ENCODE data around the gene HELZ. TPM values are rescaled to one million over a fixed set of nuclear protein-coding genes. Genes with fewer than 3 reads are reported as not detected.

The HELZ gene
- total and polyA plus RNA-seq, 2 of the 8 experiments (the other 6 are each of a cell fraction or from before 2014, with no cell fraction given), result 10.0 to 48.7 TPM

- TF ChIP-seq, protein P1, sequence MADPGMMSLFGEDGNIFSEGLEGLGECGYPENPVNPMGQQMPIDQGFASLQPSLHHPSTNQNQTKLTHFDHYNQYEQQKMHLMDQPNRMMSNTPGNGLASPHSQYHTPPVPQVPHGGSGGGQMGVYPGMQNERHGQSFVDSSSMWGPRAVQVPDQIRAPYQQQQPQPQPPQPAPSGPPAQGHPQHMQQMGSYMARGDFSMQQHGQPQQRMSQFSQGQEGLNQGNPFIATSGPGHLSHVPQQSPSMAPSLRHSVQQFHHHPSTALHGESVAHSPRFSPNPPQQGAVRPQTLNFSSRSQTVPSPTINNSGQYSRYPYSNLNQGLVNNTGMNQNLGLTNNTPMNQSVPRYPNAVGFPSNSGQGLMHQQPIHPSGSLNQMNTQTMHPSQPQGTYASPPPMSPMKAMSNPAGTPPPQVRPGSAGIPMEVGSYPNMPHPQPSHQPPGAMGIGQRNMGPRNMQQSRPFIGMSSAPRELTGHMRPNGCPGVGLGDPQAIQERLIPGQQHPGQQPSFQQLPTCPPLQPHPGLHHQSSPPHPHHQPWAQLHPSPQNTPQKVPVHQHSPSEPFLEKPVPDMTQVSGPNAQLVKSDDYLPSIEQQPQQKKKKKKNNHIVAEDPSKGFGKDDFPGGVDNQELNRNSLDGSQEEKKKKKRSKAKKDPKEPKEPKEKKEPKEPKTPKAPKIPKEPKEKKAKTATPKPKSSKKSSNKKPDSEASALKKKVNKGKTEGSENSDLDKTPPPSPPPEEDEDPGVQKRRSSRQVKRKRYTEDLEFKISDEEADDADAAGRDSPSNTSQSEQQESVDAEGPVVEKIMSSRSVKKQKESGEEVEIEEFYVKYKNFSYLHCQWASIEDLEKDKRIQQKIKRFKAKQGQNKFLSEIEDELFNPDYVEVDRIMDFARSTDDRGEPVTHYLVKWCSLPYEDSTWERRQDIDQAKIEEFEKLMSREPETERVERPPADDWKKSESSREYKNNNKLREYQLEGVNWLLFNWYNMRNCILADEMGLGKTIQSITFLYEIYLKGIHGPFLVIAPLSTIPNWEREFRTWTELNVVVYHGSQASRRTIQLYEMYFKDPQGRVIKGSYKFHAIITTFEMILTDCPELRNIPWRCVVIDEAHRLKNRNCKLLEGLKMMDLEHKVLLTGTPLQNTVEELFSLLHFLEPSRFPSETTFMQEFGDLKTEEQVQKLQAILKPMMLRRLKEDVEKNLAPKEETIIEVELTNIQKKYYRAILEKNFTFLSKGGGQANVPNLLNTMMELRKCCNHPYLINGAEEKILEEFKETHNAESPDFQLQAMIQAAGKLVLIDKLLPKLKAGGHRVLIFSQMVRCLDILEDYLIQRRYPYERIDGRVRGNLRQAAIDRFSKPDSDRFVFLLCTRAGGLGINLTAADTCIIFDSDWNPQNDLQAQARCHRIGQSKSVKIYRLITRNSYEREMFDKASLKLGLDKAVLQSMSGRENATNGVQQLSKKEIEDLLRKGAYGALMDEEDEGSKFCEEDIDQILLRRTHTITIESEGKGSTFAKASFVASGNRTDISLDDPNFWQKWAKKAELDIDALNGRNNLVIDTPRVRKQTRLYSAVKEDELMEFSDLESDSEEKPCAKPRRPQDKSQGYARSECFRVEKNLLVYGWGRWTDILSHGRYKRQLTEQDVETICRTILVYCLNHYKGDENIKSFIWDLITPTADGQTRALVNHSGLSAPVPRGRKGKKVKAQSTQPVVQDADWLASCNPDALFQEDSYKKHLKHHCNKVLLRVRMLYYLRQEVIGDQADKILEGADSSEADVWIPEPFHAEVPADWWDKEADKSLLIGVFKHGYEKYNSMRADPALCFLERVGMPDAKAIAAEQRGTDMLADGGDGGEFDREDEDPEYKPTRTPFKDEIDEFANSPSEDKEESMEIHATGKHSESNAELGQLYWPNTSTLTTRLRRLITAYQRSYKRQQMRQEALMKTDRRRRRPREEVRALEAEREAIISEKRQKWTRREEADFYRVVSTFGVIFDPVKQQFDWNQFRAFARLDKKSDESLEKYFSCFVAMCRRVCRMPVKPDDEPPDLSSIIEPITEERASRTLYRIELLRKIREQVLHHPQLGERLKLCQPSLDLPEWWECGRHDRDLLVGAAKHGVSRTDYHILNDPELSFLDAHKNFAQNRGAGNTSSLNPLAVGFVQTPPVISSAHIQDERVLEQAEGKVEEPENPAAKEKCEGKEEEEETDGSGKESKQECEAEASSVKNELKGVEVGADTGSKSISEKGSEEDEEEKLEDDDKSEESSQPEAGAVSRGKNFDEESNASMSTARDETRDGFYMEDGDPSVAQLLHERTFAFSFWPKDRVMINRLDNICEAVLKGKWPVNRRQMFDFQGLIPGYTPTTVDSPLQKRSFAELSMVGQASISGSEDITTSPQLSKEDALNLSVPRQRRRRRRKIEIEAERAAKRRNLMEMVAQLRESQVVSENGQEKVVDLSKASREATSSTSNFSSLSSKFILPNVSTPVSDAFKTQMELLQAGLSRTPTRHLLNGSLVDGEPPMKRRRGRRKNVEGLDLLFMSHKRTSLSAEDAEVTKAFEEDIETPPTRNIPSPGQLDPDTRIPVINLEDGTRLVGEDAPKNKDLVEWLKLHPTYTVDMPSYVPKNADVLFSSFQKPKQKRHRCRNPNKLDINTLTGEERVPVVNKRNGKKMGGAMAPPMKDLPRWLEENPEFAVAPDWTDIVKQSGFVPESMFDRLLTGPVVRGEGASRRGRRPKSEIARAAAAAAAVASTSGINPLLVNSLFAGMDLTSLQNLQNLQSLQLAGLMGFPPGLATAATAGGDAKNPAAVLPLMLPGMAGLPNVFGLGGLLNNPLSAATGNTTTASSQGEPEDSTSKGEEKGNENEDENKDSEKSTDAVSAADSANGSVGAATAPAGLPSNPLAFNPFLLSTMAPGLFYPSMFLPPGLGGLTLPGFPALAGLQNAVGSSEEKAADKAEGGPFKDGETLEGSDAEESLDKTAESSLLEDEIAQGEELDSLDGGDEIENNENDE (IDR thresholded peaks at IDR 0.05; ENCODE audit: insufficient replicate concordance, low read length), result no peak
- TF ChIP-seq BCL11A (IDR thresholded peaks at IDR 0.05; ENCODE audit: low read depth in 2 of 2, low read length in 2 of 2) (no peak), CREB1 (IDR thresholded peaks at IDR 0.05) (no peak), EP300 (IDR thresholded peaks at IDR 0.05; ENCODE audit: borderline replicate concordance in 1 of 2, low read depth in 2 of 2, low read length in 2 of 2) (no peak), MAX (IDR thresholded peaks at IDR 0.05) (no peak), SRF (IDR thresholded peaks at IDR 0.05; ENCODE audit: low read depth, low read length) (no peak), SP1 (IDR thresholded peaks at IDR 0.05; ENCODE audit: low read depth, low read length) (no peak), EGR1 (IDR thresholded peaks at IDR 0.05; ENCODE audit: borderline replicate concordance, low read depth, low read length) (no peak), PHF8 (conservative IDR thresholded peaks at IDR 0.05; ENCODE audit: low read depth, low read length) (no peak), MAFK (IDR thresholded peaks at IDR 0.05; ENCODE audit: low read depth, low read length) (no peak), CEBPB (IDR thresholded peaks at IDR 0.05; ENCODE audit: low read depth, low read length) (no peak), SUZ12 (IDR thresholded peaks at IDR 0.05; ENCODE audit: low read length) (no peak), KDM1A (IDR thresholded peaks at IDR 0.05; ENCODE audit: borderline replicate concordance, low read length) (no peak)
Measured at GRCh38 chr17:67059372-67059771, 185.6 kb downstream of the HELZ start (continued).
